HFFc6 (cell line): ENCODE data around the gene SAMD11. TPM values are rescaled to one million over a fixed set of nuclear protein-coding genes. Genes with fewer than 3 reads are reported as not detected.

Experiments
- DNase-seq: peaks from one replicate; pipeline ENCODE4 v3.0.0-alpha.2; 2018
- H3K27ac Mint-ChIP-seq: 2 replicates; pipeline ENCODE4 v1.8.0; 2020; ENCODE audit warnings: mild to moderate bottlenecking, mixed read lengths
- H3K27me3 Mint-ChIP-seq: 2 replicates; pipeline ENCODE4 v1.8.0; 2021; ENCODE audit warnings: mild to moderate bottlenecking, moderate library complexity, mixed read lengths; ENCODE audit not compliant: insufficient read depth
- H3K36me3 Mint-ChIP-seq: 2 replicates; pipeline ENCODE4 v1.8.0; 2021; ENCODE audit warnings: low read depth, mixed read lengths
- H3K4me1 Mint-ChIP-seq: 2 replicates; pipeline ENCODE4 v1.8.0; 2020; ENCODE audit warnings: low read depth, mixed read lengths
- H3K4me3 Mint-ChIP-seq: 2 replicates; pipeline ENCODE4 v1.8.0; 2020; ENCODE audit warnings: mild to moderate bottlenecking, moderate library complexity, mixed read lengths
- H3K9me3 Mint-ChIP-seq: 2 replicates; pipeline ENCODE4 v1.8.0; 2020; ENCODE audit warnings: mild to moderate bottlenecking, mixed read lengths
- total RNA-seq, 6 experiments: library from RNA; stranded (reverse); fragmentation: NEBNext Ultra II Directional; extraction: Animal tissue kit (Norgen Biotek cat#: 25700); gene quantifications; 2 replicates in 1 of 6; 3 replicates in 5 of 6; pipeline ENCODE4 v1.2.3, GENCODE V29; 2021
- TF ChIP-seq, protein P1 (sequence below): fragments of 200-600 bp; sonication (generic); IDR thresholded peaks from 2 replicates; pipeline ENCODE4 v1.5.0; 2021; ENCODE audit warnings: antibody characterized with exemption, mild to moderate bottlenecking

SAMD11 gene
- total RNA-seq, 6 experiments from 2014 or later = 20.6 to 29.3 (median 27.5) TPM

DNA sequence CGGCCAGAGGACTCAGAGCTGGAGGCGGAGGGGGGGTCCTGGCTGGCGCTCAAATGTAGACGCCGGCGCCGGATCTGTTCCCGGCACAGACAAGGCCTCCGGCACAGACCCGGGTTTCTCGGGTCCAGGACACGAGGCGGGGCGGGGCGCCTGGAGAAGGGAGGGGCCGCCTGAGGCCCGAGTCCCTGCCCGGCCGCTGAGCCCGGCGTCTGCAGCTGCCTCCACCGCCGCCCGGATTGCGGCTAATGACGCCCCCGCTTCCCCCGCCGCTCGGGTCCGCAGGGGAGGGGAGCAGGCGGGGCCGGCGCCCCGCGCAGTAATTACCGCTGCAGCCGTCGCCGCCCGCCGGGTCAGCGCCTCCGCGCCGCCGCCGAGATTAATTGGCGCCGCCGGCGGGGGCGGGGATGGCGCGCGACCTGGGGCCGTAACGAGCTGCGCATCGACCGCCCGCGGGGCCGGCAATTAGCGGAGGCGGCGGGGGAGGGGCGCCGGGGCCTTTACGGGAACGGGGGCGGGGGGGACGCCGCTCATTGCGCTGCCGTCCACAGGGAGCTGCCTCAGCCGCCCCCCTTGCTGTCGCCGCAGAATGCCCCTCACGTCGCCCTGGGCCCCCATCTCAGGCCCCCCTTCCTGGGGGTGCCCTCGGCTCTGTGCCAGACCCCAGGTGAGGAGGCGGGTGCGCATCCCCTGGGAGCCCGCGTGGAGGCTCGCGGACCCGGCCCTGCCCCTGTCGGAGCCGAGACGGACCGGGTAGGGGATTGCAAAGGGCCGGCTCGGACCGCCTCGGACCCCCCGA is 18.1 kb downstream of the SAMD11 start:
- H3K27me3 Mint-ChIP-seq = peaks cover 7% of the 10 kb centered on the region
- TF ChIP-seq, protein P1, sequence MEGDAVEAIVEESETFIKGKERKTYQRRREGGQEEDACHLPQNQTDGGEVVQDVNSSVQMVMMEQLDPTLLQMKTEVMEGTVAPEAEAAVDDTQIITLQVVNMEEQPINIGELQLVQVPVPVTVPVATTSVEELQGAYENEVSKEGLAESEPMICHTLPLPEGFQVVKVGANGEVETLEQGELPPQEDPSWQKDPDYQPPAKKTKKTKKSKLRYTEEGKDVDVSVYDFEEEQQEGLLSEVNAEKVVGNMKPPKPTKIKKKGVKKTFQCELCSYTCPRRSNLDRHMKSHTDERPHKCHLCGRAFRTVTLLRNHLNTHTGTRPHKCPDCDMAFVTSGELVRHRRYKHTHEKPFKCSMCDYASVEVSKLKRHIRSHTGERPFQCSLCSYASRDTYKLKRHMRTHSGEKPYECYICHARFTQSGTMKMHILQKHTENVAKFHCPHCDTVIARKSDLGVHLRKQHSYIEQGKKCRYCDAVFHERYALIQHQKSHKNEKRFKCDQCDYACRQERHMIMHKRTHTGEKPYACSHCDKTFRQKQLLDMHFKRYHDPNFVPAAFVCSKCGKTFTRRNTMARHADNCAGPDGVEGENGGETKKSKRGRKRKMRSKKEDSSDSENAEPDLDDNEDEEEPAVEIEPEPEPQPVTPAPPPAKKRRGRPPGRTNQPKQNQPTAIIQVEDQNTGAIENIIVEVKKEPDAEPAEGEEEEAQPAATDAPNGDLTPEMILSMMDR = peak; percentile 9; the same call in 1 of the 2 replicates
- no peaks in the 10 kb centered on the region for H3K9me3 Mint-ChIP-seq
- no peaks in the 10 kb centered on the region for H3K36me3 Mint-ChIP-seq
- H3K27ac Mint-ChIP-seq = peak overlapping the region; percentile 82
- peak; percentile 85 for DNase-seq
- H3K4me3 Mint-ChIP-seq = peak overlapping the region; percentile 78
- peaks cover 45% of the 10 kb centered on the region for H3K4me1 Mint-ChIP-seq

DNA sequence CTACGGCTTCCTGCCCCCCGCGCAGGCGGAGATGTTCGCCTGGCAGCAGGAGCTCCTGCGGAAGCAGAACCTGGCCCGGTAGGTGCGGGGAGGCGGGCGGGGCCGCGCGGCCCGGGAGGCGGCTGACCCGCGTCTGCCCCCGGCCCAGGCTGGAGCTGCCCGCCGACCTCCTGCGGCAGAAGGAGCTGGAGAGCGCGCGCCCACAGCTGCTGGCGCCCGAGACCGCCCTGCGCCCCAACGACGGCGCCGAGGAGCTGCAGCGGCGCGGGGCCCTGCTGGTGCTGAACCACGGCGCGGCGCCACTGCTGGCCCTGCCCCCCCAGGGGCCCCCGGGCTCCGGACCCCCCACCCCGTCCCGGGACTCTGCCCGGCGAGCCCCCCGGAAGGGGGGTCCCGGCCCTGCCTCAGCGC is 18.7 kb downstream of the SAMD11 start:
- H3K4me1 Mint-ChIP-seq = peaks cover 45% of the 10 kb centered on the region
- peaks cover 3% of the 10 kb centered on the region; the same call in 1 of the 2 replicates for H3K36me3 Mint-ChIP-seq
- no peak overlapping the region for H3K4me3 Mint-ChIP-seq
- peaks cover 5% of the 10 kb centered on the region for H3K27me3 Mint-ChIP-seq
- no peak for DNase-seq
- no peak overlapping the region for H3K27ac Mint-ChIP-seq
- no peaks in the 10 kb centered on the region for H3K9me3 Mint-ChIP-seq
- TF ChIP-seq, protein P1 = no peak

DNA sequence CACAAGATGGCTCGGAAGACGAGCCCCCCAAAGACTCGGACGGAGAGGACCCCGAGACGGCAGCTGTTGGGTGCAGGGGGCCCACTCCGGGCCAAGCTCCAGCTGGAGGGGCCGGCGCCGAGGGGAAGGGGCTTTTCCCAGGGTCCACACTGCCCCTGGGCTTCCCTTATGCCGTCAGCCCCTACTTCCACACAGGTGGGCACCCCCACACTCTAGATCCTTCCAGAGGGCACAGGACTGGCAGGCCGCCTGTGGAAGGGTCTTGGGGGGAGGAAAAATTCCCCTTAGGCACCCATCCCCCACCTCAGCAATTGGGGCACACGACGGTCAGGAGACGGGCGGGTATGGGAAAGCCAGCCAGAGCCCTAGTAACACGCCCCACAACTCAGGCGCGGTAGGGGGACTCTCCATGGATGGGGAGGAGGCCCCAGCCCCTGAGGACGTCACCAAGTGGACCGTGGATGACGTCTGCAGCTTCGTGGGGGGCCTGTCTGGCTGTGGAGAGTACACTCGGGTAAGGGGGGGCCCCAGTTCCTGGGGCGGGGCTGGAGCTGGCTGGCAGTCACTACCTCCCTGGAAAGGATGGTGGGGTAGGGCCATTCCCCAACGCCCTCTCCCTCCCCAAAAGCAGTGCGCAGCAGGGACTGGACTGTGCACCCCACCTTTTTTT is 19.3 kb downstream of the SAMD11 start:
- Mint-ChIP-seq H3K4me3 (no peak overlapping the region), H3K36me3 (peaks cover 3% of the 10 kb centered on the region; the same call in 1 of the 2 replicates), H3K27ac (peak overlapping the region; percentile 13; the same call in 1 of the 2 replicates), H3K9me3 (no peaks in the 10 kb centered on the region), H3K27me3 (peaks cover 5% of the 10 kb centered on the region), H3K4me1 (peaks cover 41% of the 10 kb centered on the region)
- peak; percentile 39 for DNase-seq
- TF ChIP-seq, protein P1 = no peak

DNA sequence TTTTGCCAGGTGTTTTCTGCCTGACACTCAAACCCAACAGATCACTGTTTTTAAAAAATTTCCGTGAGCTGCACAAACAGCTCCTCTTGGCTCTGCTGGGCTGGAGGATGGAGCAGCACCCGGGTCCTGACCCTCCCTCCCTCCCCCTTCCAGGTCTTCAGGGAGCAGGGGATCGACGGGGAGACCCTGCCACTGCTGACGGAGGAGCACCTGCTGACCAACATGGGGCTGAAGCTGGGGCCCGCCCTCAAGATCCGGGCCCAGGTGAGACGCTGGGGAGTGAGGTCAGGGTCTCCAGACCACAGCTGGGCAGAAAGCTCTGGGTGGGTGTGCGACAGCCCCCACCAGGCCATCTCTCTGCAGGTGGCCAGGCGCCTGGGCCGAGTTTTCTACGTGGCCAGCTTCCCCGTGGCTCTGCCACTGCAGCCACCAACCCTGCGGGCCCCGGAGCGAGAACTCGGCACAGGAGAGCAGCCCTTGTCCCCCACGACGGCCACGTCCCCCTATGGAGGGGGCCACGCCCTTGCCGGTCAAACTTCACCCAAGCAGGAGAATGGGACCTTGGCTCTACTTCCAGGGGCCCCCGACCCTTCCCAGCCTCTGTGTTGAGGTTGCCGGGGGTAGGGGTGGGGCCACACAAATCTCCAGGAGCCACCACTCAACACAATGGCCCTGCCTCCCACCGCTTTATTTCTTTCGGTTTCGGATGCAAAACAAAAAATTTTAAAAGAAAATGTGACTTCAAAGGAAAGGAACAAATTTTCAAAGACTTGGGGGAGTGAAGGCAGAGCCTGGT is 20.0 kb downstream of the SAMD11 start:
- H3K36me3 Mint-ChIP-seq = peaks cover 5% of the 10 kb centered on the region; the same call in 1 of the 2 replicates

More for the DNA sequence above, 20.0 kb downstream of the SAMD11 start:
- TF ChIP-seq, protein P1 = no peak
- no peaks in the 10 kb centered on the region for H3K9me3 Mint-ChIP-seq
- peaks cover 33% of the 10 kb centered on the region for H3K4me1 Mint-ChIP-seq
- H3K27ac Mint-ChIP-seq = no peak overlapping the region
- no peak overlapping the region for H3K4me3 Mint-ChIP-seq
- no peak for DNase-seq
- H3K27me3 Mint-ChIP-seq = peaks cover 5% of the 10 kb centered on the region
